ENCODE results near the gene MRPL21. TPM values are rescaled to one million over a fixed set of nuclear protein-coding genes. Genes with fewer than 3 reads are reported as not detected.
"Not testable (repeated sequence)": the region's sequence is repeated elsewhere in the genome, so short reads cannot be mapped to it uniquely, and the experiment has no call there.

The MRPL21 gene
- polyA plus RNA-seq, 1 donor = 51.5 TPM

- DNase-seq (ENCODE audit: low read depth) = no peak
These were observed 8.1 kb upstream of the MRPL21 start for GRCh38 chr11:68911731-68912130.

GRCh38 chr11:68910965-68911364, 7.3 kb upstream of the MRPL21 start:
- DNase-seq (ENCODE audit: low read depth) = no peak

- DNase-seq (ENCODE audit: low read depth) = no peak
These were observed 4.6 kb upstream of the MRPL21 start for GRCh38 chr11:68908273-68908672.

GRCh38 chr11:68905421-68906360, 2.1 kb upstream of the MRPL21 start:
- no peak for DNase-seq (ENCODE audit: low read depth)

GRCh38 chr11:68904248-68904847, 716 bp upstream of the MRPL21 start:
- DNase-seq (ENCODE audit: low read depth) = no peak

- no peak for DNase-seq (ENCODE audit: low read depth)
These were observed 2.7 kb downstream of the MRPL21 start for GRCh38 chr11:68900835-68901381.

GRCh38 chr11:68897441-68897840, 6.2 kb downstream of the MRPL21 start:
- no peak for DNase-seq (ENCODE audit: low read depth)

GRCh38 chr11:68896171-68896959, 7.3 kb downstream of the MRPL21 start:
- DNase-seq (ENCODE audit: low read depth) = no peak

GRCh38 chr11:68893282-68893681, 10.3 kb downstream of the MRPL21 start:
- DNase-seq (ENCODE audit: low read depth) = no peak

- DNase-seq (ENCODE audit: low read depth) = no peak
These were observed 11.1 kb downstream of the MRPL21 start for GRCh38 chr11:68892576-68892975.

- DNase-seq (ENCODE audit: low read depth) = no peak
These were observed 12.2 kb downstream of the MRPL21 start for GRCh38 chr11:68891351-68891948.

- peak; percentile 34 for DNase-seq (ENCODE audit: low read depth)
These were observed 13.0 kb downstream of the MRPL21 start for GRCh38 chr11:68890490-68891231.

GRCh38 chr11:68889948-68890446, 13.6 kb downstream of the MRPL21 start:
- DNase-seq (ENCODE audit: low read depth) = peak; percentile 75

- not testable (repeated sequence) for DNase-seq (ENCODE audit: low read depth)
These were observed 18.8 kb downstream of the MRPL21 start for GRCh38 chr11:68884827-68885226.

- DNase-seq (ENCODE audit: low read depth) = no peak
These were observed 21.2 kb downstream of the MRPL21 start for GRCh38 chr11:68882391-68882790.

- no peak for DNase-seq (ENCODE audit: low read depth)
These were observed 22.3 kb downstream of the MRPL21 start for GRCh38 chr11:68881320-68881719.

GRCh38 chr11:68880851-68881250, 22.8 kb downstream of the MRPL21 start:
- no peak for DNase-seq (ENCODE audit: low read depth)

GRCh38 chr11:68878022-68878421, 25.6 kb downstream of the MRPL21 start:
- no peak for DNase-seq (ENCODE audit: low read depth)

- no peak for DNase-seq (ENCODE audit: low read depth)
These were observed 31.2 kb downstream of the MRPL21 start for GRCh38 chr11:68872216-68873003.

GRCh38 chr11:68870470-68870869, 33.2 kb downstream of the MRPL21 start:
- no peak for DNase-seq (ENCODE audit: low read depth)
